ENCODE results near the gene SPIRE1.
"Not testable (repeated sequence)": the region's sequence is repeated elsewhere in the genome, so short reads cannot be mapped to it uniquely, and the experiment has no call there.

The SPIRE1 gene

GRCh38 chr18:12645751-12646203 is 12.1 kb downstream of the SPIRE1 start:
- DNase-seq = no peak

GRCh38 chr18:12645254-12645653 is 12.7 kb downstream of the SPIRE1 start:
- DNase-seq = no peak

DNA sequence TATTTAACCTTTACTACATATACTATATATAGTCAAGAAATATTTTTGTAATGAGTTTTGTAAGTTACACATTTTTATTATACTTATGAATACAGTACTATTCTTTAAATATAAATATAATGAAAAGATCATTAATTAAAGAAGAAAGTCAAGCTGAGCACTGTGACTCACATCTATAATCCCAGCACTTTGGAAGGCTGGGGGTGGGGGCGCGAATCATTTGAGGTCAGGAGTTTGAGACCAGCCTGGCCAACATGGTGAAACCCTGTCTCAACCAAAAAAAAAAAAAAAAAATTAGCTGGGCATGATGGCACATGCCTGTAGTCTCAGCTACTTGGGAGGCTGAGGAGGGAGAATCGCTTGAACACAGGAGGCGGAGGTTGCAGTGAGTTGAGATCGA is 14.2 kb downstream of the SPIRE1 start:
- not testable (repeated sequence) for DNase-seq

DNA sequence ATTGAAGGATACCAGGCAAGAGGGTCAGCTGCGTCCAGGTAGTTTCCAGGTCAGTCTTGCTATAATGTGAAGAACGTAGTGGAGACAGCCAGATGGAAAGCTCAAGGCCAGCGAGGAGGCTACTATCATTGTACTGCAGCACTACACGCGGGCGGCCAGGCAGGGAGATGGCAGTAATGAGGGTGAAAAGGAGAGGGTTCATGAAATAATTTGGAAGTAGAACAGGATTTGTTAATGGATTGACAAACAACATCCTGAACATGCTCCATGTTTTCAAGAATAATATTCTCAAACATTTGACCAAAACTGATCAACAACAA is 17.1 kb downstream of the SPIRE1 start:
- no peak for DNase-seq

DNA sequence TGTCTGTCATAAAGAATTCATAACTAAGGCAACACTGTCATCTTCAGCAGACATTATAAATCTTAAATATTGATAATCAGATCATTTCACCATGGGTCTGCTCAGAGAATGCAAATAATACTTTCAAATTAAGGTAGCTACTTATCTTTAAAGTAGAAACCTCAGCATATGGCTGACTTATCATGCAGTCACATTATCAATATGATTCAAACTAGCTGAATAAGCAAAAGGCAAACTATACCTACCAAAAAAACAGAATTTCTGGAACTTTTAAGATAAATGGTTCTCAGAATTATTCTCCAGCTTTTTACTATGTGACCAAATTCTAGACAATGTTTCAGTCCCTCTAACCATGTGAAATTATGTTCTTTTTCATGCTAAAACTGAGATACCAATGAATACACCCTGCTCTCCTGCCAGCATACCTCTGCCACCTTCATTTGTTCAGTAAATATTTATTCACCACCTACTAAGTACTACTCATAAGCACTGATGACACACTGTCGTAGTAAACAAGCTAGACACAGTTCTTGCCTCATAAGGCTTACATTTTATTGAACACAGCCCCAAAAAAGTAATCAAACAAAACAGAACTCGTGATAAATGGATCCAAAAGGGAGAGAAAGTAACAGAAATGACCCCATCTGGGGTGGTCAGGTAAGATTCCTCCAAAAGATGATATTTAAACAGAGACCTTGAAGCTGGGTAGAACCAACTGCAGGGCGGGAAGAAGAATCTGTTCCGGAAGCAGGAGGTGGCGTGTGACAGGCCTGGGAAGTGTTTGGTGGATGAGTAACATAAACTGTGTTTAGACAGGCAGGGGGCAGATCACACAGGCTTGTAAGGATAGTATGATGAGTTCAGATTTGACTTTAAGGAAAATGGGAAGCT is 17.7 kb downstream of the SPIRE1 start:
- no peak for DNase-seq

DNA sequence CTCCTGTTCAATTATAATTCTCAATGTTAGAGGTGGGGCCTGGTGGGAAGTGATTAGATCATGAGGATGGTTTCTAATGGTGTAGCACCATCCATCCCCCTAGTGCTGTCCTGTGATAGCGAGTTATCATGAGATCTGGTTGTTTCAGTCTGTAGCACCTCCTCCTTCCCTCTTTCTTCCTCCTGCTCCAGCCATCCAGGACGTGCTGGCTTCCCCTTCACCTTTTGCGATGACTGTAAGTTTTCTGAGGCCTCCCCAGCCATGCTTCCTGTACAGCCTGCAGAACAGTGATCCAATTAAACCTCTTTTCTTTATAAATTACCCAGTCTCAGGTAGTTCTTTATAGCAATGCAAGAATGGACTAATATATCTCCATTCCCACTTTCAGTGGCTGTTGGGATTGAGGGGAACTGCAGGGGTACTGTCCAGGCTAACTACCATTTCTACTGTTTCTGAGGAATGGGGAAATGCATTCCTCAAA is 19.2 kb downstream of the SPIRE1 start:
- no peak for DNase-seq

DNA sequence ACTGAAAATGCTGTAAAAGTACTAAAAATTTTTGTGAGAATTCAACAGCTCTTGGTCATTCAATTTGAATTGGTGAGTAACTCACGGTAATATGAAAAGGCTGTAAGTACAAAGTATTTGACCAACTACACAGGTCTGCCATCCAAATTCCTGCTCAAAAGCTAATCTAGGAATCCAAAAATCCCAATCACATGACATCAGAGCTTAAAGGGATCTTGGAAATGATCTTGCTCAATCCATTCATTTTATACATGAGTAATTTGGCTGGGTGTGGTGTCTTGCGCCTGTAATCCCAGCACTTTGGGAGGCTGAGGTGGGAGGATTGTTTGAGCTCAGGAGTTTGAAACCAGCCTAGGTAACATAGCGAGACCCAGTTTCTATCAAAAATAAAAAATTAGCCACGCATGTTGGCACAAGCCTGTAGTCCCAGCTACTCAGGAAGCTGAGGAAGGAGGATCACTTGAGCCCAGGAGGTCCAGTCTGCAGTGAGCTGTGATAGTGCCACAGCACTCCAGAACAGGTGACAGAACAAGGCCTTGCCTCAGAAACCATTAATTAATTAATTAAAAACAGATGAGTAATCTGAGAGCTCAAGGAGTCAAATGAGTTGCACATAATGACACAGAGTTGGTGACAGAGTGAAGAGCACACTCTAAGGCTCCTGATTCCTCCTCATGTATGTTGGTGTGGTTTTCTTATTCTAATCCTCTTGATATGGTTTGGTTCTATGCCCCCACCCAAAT is 19.8 kb downstream of the SPIRE1 start:
- DNase-seq = no peak

DNA sequence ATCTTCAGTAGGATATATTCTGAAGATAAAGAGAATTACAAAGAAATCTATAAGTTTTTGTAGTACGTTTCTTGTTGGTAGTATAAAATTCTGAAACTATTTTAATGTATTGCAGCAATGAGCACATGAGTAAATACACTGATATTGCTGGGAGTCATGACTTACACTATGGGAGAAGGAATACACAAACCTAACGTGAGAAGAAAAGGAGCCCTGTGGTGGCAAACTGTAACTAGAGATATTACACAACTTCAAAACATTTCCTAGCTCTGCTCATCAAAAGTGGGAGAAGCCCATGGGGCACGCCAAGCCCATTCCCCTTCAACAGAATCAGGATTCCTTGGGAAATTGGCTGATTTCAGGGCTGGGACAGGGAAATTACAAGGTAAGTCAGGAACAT is 20.5 kb downstream of the SPIRE1 start:
- DNase-seq = no peak

- DNase-seq = no peak
These were observed 26.0 kb downstream of the SPIRE1 start for GRCh38 chr18:12631831-12632477.

GRCh38 chr18:12630136-12630535 is 27.8 kb downstream of the SPIRE1 start:
- no peak for DNase-seq

DNA sequence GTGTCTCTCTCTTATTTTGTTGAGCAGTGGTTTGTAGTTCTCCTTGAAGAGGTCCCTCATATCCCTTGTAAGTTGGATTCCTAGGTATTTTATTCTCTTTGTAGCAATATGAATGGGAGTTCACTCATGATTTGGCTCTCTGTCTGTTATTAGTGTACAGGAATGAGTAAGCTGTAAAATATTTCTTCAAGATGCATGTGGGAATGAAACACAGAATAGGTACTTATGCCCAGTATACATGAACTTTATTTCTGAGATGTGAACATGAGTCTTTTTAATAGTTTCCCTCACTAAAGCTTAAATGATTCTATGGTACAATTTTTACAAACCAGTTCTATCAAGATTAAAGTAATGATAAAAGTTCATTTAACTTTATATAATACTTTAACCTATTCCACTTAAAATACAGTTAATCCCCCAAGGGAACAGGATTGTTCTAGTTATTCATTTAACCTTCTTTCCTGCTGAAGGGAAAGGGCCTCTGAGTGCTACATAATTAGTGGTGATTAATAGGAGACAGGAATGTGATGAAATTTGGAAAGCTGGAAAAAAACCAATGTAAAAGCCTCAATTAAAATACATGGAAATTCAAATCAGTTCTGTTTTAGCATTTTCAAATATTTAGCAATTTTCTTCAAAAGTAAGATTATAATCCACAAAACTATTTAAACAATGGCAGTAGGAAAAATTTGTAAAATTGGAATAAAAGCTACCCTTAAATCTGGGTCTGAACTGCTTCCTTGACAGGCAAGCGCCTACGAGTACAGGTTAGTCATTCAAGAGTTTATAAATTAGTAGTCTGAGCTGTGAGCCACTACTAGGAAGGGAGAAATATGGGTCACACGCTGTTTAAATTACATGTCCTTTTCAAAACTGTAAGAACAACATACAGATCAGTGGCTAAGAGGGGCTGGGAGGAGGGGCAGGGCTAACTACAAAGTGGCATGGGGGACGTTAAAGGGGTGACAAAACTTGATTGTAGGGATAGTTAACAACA is 28.9 kb downstream of the SPIRE1 start:
- DNase-seq = no peak

DNA sequence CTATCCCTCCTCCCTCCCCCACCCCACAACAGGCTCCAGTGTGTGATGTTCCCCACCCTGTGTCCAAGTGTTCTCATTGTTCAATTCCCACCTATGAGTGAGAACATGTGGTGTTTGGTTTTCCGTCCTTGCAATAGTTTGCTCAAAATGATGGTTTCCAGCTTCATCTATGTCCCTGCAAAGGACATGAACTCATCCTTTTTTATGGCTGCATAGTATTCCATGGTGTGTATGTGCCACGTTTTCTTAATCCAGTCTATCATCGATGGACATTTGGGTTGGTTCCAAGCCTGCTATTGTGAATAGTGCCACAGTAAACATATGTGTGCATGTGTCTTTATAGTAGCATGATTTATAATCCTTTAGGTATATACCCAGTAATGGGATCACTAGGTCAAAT is 30.7 kb downstream of the SPIRE1 start:
- DNase-seq = not testable (repeated sequence)

DNA sequence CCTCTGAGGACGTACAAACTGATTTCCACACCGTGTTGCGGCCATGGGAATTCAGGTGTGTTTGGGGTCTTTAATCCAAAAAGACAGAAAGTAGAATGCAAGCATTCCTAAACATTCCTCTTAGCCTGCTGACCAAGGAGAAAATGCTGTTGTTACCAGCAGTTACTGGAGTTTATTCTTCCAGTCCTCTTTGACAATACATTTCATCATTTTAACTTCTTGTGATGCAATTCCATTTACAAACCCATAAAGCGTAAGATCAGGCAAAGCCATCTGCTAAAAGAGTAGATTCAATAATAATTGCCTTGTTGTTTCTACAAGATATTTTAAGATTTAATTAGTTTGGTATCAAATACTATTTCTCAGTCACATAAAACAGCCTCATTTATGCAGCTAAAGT is 32.7 kb downstream of the SPIRE1 start:
- no peak for DNase-seq

DNA sequence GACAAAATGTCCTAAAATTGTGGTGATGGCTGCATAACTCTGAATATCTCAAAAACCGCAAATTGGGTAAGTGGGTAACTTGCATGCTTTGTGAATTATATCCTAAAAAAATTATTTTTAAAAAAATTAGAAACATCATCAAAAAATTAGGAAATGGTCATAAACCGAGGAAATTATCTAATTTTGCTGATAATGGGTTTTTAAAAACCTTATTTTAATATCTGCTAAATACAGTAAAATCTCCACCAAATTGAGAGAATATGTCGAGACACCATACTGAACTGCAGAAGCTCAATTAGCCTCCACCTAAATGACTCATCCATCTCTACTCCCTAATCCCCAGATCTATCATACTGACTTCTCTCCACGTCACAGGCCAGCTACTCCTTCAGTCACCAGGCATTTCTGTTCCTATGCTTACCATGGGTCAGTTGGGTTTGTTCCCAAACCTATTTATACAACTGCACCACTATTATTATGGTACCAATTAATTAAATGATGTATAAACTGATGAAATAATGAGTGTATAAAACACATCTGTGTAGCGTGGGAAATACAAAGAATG is 36.1 kb downstream of the SPIRE1 start:
- DNase-seq = no peak

DNA sequence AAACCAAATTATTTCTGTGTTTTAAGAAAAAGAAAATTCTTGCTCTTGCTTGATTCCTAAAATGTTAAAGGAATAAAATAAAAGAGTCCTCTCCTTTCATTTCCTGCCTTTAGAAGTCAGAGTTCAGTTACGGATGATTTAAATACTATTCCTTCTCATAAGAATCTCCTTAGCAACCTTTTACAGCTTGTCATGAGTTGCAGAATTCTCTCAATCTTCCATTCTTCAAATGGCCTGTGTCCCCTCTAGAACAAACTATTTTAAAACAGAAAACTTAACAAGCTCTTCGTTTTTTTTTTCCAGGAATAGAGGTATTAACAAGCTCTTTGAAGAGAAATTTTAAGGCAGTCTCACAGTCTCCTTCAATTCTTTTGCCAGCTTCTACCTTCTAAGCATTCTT is 42.2 kb downstream of the SPIRE1 start:
- DNase-seq = no peak

- no peak for DNase-seq
These were observed 49.6 kb downstream of the SPIRE1 start for GRCh38 chr18:12608301-12608700.

GRCh38 chr18:12606592-12607315 is 51.2 kb downstream of the SPIRE1 start:
- DNase-seq = no peak

DNA sequence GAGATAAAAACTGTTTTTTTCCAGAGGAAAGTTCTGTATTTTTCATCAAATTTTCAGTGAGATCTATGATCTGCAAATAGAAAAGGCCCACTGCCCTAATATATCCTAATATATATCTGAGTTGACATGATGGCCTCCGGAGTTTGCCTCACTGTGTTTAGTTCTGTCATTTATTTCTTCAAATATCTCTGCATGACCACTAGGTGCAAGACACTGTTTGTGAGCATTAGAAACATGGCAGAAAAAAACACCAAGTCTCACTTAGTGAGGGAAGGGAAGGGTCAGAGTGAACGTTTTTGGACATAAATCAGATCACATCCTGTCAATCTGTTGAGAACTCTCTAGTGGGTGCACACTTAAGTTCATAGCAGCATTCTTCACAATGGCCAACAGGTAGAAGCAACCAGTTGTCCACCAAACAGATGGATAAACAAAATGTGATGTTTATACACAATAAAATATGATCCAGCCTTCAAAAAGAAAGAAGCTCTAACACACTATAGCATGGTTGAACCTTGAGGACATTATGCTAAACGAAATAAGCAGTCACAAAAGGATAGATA is 53.4 kb downstream of the SPIRE1 start:
- DNase-seq = no peak

DNA sequence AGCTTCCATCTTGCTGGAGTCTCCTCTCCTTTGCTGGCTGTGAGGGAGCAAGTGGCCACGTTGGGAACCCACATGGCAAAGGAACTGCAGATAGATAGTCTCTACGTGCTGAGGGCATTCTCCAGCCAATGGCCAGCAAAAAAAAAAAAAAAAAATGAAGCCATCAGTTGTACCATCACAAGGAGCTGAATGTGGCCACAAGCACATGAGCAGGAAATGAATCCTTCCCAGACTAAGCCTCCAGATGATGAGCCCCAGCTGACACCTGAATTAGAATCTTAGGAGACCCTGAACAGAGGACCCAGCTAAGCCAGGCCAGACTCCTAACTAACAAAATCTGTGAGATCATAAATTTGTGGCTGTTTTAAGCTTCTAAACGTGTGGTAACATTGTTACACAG is 57.9 kb downstream of the SPIRE1 start:
- no peak for DNase-seq

DNA sequence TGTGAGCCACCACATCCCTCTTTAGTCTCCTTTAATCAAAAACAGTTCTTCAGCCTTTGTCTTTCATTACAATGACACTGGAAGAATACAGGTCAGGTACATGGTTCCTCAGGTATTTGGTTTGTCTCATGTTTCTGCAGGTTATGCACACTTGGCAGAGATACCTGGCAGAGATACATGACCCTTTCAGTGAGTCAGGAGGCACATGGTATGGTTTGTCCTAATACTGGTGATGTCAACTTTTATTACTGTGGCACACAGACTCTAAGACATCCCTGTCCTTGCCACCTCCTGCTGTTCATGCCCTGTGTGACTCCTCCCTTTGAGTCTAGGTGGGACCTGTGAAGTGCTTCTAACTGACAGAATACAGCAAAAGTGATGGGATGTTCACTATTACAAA is 58.4 kb downstream of the SPIRE1 start:
- DNase-seq = no peak
